ENCODE results near the gene PUSL1.

PUSL1 gene

DNA sequence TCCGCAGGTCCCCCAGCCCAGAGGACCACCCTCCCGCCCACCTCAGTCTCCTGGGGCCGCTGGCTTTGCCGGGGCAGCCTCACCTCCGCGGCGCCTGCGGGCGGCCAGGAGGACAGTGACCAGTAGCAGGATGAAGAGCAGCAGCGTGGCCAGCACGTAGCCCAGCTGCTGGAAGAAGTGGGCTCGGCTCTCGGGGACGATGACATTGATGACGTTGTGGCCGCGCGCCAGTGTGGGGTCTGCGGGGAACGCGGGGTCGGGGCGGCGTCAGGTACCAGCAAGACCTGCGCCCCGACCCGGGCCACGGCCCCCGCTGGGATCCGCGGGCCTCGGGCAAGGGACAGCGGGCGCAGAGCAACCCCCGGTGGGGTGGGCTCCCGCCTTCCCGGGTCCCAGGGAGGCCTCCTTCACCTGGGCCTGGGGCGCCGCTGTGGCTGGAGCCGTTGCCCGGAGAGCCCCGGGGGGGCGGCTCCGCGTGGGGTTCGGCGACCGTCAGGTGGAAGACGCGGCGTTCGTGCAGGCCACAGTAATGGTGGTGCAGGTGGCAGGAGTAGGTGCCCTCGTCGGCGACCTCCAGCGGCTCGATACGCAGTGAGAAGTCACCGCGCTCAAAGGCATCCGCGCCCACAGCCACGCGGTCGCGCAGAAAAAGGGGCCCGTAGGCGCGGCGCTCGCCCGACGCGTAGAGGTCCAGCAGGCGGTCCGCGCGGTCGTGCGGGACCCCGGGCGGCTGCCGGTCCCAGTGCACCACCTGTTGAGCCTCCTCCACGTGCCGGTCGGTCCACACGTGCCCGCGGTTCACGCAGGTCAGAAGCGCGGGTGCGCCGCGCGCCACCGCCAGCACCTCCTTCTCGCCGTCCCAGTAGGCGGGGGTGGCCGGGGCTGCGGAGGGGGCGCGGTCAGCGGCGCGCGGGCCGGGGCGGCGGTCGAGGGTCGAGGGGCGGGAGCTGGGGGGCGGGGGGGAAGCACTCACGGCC is 46.2 kb downstream of the PUSL1 start:
- no peak for DNase-seq (ENCODE audit: low read depth)

DNA sequence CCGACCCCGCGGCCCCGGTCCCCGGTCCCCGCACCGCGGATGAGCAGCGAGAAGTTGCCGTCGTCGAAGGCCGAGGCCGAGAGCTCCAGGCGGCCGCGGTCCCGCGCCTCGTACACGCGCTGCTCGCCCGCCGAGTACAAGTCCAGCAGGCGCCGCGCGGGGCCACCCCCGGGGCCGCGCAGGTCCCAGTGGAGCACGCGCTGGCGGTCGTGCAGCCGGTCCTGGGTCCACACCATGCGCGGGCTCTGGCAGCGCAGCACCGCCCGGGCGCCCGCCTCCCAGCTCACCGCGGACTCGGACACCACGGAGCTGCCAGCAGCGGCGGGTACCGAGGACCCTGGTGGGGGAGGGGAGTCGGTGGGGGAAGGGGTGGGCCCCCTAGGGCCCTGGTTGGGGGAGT is 47.0 kb downstream of the PUSL1 start:
- no peak for DNase-seq (ENCODE audit: low read depth)

DNA sequence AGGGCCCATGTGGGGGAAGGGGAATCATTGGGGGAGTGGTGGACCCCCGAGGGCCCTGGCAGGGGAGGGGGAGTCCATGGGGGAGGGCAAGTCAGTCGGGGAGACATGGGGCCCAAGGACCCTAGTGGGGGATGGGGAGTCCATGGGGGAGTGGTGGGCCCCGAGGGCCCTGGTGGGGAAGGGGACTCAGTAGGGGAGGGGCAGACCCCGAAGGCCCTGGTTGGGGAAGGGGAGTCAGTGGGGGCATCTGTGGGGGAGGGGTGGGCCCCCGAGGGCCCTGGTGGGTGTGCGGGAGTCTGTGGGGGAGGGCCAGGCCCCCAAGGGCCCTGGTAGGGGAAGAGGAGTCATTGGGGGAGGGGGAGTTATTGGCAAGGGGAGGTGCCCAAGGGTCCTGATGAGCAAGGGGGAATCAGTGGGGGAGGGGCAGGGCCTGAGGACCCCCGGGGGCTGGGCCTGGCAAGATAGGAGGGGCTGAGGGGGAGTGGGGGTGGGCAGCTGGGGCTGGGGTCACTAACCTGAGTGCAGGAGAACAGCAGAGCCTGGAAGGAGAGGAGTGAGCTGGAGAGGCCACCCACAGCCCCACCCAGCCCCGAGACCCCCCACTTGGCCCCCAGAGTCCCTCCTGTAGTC is 47.9 kb downstream of the PUSL1 start:
- DNase-seq (ENCODE audit: low read depth) = no peak

DNA sequence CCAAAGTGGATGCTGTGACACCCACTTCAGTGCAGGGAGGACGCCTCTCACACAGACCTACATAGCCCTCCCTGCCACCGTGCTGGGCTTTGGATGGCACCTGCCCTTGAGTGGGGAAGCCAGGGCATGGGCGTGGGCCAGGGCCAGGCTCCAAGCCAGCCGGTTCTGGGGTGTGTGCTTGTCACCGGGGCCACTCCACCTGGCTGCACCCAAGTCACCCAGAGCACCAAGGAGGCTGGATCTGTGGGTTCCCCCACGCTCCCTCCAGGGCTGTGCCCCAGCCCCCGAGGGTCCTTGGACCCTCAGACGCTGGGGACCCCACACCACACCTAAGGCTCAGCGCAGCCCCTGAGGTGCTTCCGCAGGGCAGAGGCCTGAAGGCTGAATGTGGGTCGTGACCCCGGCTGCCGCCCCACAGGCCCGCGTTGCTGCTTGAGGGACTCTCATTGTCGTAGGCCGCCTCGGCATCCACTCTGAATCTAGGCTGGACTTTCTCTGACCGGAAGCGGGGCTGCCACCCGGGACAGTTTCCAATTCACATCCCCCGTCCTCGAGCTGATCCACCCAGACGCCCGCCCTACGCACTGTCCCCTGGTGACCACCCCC is 48.5 kb downstream of the PUSL1 start:
- DNase-seq (ENCODE audit: low read depth) = no peak

DNA sequence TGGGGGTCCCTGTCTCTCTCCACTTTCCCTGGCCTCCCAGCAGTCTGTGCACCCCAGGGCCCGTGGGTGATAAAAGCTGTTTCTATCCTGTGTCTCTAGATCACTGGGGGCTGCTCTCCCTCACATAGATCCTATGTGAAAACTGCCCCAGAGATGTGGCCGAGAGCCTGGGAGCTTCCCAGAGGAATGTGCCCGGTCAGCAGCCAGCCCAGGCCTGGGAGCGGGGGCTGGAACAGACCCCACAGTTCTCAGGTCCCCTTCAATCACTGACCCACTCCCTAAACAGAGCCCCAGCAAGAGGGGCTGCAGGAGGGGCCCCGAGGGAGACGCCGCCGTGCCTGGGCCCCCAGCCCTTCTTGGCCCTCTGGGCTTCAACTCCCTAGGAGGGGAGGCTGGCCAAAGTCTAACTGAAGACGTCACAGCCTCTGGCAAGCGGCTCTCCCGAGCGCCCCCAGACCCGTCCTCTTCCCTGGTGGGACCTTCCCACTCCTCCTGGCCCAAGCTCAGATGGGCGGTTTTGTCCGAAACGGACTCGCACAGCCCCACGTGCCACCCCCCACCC is 49.6 kb downstream of the PUSL1 start:
- no peak for DNase-seq (ENCODE audit: low read depth)

DNA sequence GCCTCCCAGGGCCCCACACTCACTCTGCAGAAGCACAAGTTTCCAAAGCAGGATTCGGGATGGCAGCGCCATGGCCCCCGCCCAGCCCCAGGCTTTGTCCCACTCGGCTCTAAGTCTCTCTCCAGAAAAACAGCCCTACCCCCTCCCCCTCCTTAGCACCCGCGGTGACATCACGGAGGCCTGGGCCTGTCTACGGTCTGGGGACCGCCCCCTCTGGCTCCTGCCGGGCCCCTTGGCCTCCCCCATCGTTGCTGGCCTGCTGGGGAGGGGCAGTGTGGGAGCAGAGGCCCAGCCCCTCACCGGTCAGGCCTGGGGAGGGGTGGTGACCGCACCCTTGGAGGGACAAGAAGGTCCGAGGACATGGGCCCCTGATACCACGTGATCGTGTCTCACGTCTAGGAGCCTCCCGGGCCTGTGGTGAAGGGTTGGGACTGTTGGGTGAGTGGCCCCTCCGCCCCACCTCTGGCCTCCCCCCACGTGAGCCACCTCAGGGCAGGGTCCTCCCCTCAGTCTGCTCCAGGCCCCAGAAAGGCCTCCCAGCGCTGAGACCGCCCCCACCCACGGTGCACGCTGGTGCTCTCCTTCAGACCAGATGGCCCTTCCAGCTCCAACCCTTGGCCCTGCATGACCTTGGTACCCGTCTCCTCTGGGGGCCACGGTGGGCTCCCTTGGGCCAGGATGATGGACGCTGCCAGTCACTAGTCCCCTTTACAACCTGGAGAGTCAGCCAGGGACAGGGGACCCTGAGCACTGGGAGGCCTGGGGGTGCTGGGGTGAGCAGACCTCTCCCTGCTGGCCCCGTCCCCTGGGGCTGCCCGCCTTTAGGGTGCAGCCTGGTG is 50.3 kb downstream of the PUSL1 start, which contains the start of gene MXRA8:
Gene MXRA8, minus strand, starts transcription at position 123 of the 839 bp plus-strand sequence. Its CDS starts 51 bp downstream, at position 72.
- DNase-seq (ENCODE audit: low read depth) = no peak

DNA sequence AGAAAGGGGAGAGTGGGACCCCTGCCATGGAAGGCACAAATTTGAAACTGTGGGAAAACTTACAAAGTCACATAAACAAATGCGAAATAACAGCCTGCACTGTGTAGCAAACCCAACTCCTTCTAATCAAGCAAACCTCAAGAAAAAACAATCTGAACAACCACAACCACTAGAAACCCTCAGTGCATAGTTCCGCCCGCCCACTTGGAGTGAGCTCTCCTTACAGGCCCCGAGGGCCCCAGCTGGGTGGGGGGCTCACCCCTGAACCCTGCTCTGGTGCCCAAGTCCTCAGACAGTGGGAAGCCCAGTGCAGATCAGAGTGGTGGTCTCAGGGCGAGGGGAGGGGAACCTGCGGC is 50.9 kb downstream of the PUSL1 start:
- no peak for DNase-seq (ENCODE audit: low read depth)

DNA sequence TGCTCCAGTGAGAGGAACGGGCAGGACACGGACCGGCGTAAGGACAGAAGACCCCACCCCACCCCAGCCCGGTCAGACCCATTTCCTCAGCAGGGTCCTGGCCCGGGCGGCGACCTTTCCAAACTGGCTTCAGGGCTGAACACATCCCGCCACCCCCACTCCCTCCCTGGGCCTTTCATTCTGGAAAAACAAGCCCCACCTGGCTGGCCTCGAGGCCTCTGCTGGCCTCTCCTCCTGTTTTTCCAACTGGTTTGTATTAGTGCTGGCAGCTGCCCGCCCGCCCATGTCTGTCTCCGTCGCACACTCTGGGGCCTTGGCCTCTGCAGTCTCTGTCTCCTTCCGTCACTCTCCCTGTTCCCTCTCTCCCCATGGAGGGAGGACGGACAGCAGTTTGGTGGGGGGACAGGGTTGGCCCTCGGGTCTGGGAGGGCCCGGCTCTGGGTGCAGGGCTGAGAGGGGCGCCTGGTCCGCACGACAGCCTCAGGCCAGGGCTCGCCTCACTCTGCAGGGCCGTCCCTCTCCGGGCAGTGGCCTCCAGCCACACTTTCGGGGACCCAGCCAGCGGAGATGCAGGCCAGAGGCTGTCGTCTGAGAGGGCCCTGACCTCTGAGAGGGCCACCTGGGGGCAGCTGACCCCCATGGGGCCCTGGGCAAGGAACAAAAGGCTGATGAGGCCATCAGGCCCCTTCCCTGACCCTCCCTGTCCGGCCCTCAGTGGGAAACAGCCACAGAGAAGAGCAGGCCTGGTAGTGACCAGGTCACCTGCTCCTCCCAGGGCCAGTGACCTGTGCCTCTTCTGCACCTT is 51.5 kb downstream of the PUSL1 start:
- no peak for DNase-seq (ENCODE audit: low read depth)

DNA sequence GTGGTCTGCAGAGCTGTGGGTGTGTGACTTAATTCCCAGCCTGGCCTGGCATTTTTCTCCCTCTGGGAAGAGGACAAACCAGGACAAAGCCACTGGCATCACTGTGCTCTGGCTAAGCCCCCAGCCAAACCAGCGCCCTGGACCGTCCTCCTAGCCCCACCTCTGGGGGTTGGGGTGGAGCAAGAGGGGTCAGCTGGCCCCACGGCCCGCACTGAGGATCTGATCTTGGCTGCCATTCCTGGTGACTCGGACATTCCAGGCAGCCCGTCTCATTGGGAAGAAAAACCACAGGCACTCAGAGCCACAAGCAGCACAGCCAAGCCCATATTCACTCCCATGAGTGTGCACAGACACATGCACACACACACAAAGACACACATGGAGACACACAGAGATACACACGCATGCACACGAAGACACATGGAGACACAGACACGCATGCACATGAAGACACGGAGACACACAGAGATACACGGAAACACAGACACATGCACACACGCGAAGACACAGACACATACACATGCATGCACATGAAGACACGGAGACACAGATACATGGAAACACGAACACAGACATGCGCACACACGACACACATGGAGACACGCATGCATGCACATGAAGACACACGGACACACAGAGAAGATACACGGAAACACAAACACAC is 52.2 kb downstream of the PUSL1 start:
- no peak for DNase-seq (ENCODE audit: low read depth)

Data from activated T-helper 9 cell treated with anti-CD3 and anti-CD28 coated beads, Interleukin-2, amount 50 U/mL, for 16 hours (primary cell).